Head of caudate nucleus (tissue), 42 donors: ENCODE data around the gene TCEA2.
A peak's percentile ranks its signal among the peaks of the same experiment; 100 is the strongest.

ENCODE experiments used
- DNase-seq, 42 donors: peaks; one replicate each; pipeline versions ENCODE4 v3.0.0 to v3.0.0-alpha.2; 2020 to 2021; ENCODE audit warnings: mixed read lengths in 7 of 42
- intact Hi-C: fragments of 100-400 bp; cut with DNase I; formaldehyde crosslinking; loops from one replicate; pipeline ENCODE4 v1.15.0; 2022

The TCEA2 gene

GRCh38 chr20:64100946-64101688, 38.1 kb downstream of the TCEA2 start:
- peak in 16 of 42 donors; percentile 0 to 29 (median 6) for DNase-seq
- intact Hi-C loops = no loop called here

- intact Hi-C loops = no loop called here
- DNase-seq = peak in 26 of 42 donors; percentile 3 to 67 (median 26)
These were observed 39.0 kb downstream of the TCEA2 start for GRCh38 chr20:64101731-64102621.

- DNase-seq = peak in 35 of 42 donors; percentile 2 to 65 (median 39)
- intact Hi-C loops = no loop called here
These were observed 39.8 kb downstream of the TCEA2 start for GRCh38 chr20:64102647-64103354.

- peak in 19 of 42 donors; percentile 0 to 41 (median 7) for DNase-seq
- intact Hi-C loops = no loop called here
These were observed 41.1 kb downstream of the TCEA2 start for GRCh38 chr20:64103871-64104666.

- peak in 13 of 42 donors; percentile 0 to 35 (median 7) for DNase-seq
These were observed 41.9 kb downstream of the TCEA2 start for GRCh38 chr20:64104667-64105451.

GRCh38 chr20:64105846-64106434, 42.9 kb downstream of the TCEA2 start:
- DNase-seq = peak in 11 of 42 donors; percentile 1 to 33 (median 10)
- intact Hi-C loops = no loop called here

More at GRCh38 chr20:64104667-64105451, 41.9 kb downstream of the TCEA2 start:
- intact Hi-C loops = no loop called here

GRCh38 chr20:64106435-64106961, 43.5 kb downstream of the TCEA2 start:
- intact Hi-C loops = no loop called here
- DNase-seq = peak in 15 of 42 donors; percentile 1 to 33 (median 9)

GRCh38 chr20:64106981-64107735, 44.2 kb downstream of the TCEA2 start, which contains the start of gene NPBWR2:
TSS of gene NPBWR2 (minus strand) at chr20:64107565. CDS start at chr20:64106831, 734 bp downstream.
- intact Hi-C loops = no loop called here
- peak in 29 of 42 donors; percentile 6 to 68 (median 37) for DNase-seq

- intact Hi-C loops = no loop called here
- peak in 24 of 42 donors; percentile 1 to 42 (median 12) for DNase-seq
These were observed 44.9 kb downstream of the TCEA2 start for GRCh38 chr20:64107736-64108457.

GRCh38 chr20:64108731-64109681, 46.0 kb downstream of the TCEA2 start:
- intact Hi-C loops = no loop called here
- DNase-seq = peak in 16 of 42 donors; percentile 0 to 34 (median 12)

- DNase-seq = peak in 22 of 42 donors; percentile 3 to 55 (median 35)
- intact Hi-C loops = no loop called here
These were observed 46.9 kb downstream of the TCEA2 start for GRCh38 chr20:64109831-64110391.

GRCh38 chr20:64110411-64111068, 47.5 kb downstream of the TCEA2 start:
- peak in 18 of 42 donors; percentile 1 to 40 (median 11) for DNase-seq
- intact Hi-C loops = no loop called here

GRCh38 chr20:64111841-64112641, 49.0 kb downstream of the TCEA2 start:
- intact Hi-C loops = no loop called here
- peak in 36 of 42 donors; percentile 48 to 90 (median 68) for DNase-seq
